M059J (cell line): Measurements from ENCODE around the gene MDM2. TPM values are rescaled to one million over a fixed set of nuclear protein-coding genes. Genes with fewer than 3 reads are reported as not detected.
"Not testable (repeated sequence)": the region's sequence is repeated elsewhere in the genome, so short reads cannot be mapped to it uniquely, and the experiment has no call there.

Source experiments
- DNase-seq: peaks from one replicate; pipeline ENCODE4 v3.0.0-alpha.2; 2012; ENCODE audit warnings: low read depth
- total RNA-seq: library from RNA; depleted of rRNA; stranded (reverse); fragments of >200 nt; shearing (Covaris generic); gene quantifications from 2 replicates; pipeline ENCODE4 v1.2.3, GENCODE V29; 2014

The MDM2 gene
- total RNA-seq, 1 experiment from 2014 or later, result 45.2 TPM

DNA sequence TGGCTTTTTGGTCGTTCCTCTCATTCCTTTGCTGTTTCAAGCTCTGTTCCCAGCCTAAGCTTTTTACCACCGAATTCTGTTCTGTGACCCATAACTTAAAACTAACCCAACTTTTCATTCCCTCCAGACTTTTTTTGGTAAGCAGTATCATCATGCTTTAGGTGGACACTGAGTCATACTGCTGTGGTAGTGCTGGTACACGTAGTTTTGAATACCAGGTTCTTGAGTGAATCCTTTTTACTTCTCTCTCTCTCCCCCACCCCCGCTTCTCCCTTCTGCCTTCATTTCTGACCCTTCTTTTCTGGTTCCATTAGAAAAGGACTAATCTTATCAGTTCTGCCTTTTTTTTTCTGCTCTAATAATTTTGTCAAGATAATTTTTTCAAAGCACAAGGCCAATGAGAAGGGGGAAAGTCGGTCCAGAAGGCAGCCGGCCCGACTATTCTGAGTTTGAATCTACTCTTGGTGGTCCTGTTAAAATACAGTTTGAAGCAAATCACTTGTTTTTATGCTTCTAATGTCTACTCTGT lies 2.3 kb upstream of the MDM2 start:
- peak; percentile 45 for DNase-seq

DNA sequence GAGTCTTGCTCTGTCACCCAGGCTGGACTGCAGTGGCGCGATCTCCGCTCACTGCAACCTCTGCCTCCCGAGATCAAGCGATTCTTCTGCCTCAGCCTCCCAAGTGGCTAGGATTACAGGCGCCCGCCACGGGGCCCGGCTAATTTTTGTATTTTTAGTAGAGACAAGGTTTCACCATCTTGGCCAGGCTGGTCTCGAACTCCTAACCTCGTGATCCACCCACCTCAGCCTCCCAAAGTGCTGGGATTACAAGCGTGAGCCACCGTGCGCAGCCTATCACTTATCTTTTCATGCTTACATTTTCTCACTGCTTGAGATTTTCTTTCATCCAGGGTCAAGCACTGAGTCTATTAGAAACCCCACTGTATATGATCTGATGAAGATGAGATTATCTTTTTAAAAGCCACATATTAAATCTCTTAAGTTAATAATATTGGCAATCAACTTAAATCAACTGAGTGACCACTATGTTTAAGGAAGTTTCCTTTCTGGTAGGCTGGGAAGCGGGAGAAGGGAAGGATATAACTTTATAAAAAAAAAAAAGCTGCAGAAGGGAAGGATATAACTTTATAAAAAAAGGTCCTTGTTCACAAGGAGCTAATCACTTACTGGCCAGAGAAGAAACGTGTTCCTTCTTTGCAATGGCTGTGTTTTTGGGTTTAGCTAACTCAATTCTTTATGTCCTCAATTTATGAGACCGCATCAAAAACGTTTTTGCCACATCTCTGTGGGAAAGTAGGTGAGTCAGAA lies 1.3 kb upstream of the MDM2 start:
- DNase-seq, result no peak

DNA sequence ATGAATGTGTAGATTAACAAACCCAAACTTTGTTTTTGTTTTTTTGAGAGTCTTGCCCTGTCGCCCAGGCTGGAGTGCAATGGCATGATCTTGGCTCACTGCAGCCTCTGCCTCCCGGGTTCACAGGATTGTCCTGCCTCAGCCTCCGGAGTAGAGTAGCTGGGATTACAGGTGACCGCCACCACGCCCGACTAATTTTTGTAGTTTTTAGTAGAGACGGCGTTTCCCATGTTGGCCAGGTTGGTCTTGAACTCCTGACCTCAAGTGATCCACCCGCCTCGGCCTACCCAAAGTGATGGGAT lies 752 bp upstream of the MDM2 start:
- not testable (repeated sequence) for DNase-seq

DNA sequence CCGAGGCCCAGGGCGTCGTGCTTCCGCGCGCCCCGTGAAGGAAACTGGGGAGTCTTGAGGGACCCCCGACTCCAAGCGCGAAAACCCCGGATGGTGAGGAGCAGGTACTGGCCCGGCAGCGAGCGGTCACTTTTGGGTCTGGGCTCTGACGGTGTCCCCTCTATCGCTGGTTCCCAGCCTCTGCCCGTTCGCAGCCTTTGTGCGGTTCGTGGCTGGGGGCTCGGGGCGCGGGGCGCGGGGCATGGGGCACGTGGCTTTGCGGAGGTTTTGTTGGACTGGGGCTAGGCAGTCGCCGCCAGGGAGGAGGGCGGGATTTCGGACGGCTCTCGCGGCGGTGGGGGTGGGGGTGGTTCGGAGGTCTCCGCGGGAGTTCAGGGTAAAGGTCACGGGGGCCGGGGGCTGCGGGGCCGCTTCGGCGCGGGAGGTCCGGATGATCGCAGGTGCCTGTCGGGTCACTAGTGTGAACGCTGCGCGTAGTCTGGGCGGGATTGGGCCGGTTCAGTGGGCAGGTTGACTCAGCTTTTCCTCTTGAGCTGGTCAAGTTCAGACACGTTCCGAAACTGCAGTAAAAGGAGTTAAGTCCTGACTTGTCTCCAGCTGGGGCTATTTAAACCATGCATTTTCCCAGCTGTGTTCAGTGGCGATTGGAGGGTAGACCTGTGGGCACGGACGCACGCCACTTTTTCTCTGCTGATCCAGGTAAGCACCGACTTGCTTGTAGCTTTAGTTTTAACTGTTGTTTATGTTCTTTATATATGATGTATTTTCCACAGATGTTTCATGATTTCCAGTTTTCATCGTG lies 612 bp downstream of the MDM2 start:
- DNase-seq, result peak; percentile 94

DNA sequence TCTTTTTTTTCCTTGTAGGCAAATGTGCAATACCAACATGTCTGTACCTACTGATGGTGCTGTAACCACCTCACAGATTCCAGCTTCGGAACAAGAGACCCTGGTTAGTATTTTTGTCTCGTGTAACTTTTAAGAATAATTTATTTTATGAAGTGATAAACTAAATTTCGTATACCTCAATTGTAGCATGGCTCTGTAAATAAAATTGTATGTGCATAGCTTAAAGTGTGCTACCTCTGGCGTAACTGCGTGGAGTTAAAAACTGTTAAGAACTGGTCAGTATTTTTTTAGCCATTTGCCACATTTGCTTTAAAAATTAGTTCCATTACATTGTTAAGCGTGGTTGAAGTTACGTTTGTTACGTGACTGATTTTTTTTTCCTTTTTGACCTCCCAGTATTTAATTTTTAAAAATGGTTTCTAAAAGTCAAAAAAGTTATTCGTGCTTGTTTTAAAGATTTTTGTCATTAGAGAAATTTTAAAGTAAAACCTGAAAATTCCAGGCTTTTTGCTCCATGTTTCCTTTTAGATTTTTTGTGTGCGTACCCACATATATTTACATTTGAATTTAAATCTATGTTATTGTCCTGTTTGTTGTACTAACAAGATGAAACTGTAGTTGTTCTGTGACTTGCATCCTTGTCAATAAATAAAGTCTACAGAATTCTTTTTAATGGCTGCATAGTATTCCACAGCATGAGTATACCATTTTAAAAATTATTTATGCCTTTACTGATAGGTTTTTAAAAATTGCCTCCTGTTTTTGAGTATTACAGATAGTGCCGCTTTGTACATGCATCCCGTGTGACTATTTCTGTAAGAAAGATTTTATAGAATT lies 1.4 kb downstream of the MDM2 start:
- no peak for DNase-seq

DNA sequence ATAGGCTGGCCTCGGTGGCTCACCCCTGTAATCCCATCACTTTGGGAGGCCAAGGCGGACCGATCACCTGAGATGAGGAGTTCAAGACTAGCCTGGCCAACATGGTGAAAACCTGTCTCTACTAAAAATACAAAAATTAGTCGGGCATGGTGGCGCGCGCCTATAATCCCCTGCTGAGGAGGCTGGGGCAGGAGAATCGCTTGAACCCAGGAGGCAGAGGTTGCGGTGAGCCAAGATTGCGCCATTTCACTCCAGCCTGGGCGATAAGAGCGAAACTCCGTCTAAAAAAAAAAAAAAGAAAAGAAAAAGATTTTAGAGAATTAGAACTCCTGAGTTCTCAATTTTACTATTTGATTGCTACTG lies 2.0 kb downstream of the MDM2 start:
- not testable (repeated sequence) for DNase-seq

DNA sequence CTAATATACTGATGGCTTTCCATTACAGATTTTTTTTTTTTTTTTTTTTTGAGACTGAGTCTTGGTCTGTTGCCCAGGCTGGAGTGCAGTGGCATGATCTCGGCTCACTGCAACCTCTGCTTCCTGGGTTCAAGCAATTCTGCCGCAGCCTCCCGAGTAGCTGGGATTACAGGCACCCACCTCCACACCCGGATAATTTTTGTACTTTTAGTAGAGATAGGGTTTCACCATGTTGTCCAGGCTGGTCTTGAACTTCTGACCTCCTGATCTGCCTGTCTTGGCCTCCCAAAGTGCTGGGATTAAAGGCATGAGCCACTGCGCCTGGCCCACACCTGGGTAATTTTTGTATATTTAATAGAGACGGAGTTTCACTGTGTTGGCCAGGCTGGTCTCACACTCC lies 3.6 kb downstream of the MDM2 start:
- DNase-seq, result not testable (repeated sequence)

DNA sequence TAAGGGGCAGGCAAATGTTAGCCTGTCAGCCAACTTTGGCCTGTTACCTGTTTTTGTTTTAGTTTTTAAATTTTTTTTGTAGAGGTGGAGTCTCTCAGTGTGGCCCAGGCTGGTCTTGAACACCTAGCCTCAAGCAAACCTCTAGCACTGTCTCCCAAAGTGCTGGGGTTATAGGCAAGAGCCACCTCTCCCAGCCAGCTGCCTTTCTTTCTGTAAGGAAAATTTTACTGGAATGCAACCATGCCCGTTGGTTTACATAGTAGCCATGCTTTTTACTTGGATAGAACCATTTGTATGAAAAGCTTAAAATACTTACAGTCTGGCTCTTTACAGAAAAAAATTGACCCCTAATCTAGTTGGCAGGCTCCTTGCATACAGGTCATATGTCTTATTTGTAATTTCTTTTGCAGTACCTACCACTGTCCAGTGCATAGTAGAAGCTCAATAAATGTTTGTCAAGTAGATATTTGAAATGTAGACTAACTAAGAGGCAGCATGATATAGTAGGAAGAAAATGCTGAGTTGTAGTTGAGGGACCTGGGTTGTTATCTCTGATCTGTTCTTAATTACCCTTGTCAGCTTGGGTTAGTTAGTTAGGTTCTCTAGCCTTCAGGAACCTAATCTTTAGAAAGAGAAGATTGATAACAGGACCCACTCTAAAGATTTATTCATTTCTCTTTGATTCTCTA lies 4.7 kb downstream of the MDM2 start:
- DNase-seq, result no peak

DNA sequence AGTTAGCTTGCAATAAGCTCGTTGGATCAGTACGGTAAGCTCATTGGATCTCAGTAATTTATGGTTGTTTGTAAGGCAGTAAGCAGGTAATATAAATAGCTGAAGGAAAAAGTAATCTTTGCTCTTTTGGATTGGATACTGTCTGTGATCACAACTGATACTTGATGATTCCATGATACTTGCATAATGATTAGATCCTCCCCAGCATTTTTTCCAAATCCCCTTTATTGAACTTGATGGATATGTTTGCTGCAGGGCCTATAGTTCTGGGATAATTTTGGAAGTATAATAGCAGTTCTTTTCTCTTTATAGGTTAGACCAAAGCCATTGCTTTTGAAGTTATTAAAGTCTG lies 5.2 kb downstream of the MDM2 start:
- DNase-seq, result no peak

DNA sequence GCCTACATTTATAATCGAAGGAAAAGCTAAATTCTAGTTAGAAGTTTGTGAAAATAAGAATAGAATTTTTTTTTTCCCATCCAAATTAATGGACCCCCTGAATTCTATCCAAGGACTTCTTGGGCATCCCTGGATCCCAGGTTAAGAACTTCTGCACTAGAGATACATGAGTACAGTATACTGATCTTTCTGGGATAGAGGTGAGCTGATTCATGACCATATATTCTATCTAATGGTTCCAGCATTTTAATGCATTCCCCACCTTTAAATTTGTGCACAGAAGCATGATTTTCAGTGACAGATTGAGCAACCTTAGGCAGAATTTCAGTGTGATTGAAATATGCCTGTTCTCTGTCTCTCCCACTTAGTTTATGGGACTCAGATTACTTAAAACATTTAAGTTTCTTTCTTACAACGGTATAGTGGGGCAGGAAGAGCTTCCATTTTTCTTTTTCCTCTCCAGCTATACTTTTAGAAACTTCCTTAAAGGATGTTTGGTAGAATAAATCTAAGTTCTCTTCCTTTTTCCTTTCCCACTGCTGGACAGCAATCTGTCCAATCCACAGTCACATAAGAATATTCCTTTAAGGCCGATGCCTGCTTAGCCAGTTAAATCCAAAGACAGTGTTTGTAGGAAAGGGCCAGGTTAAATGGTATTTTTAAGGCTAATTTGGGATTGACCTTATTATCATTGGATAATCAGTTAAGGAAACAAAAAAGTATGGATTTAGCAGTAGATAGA lies 6.7 kb downstream of the MDM2 start:
- DNase-seq, result no peak

DNA sequence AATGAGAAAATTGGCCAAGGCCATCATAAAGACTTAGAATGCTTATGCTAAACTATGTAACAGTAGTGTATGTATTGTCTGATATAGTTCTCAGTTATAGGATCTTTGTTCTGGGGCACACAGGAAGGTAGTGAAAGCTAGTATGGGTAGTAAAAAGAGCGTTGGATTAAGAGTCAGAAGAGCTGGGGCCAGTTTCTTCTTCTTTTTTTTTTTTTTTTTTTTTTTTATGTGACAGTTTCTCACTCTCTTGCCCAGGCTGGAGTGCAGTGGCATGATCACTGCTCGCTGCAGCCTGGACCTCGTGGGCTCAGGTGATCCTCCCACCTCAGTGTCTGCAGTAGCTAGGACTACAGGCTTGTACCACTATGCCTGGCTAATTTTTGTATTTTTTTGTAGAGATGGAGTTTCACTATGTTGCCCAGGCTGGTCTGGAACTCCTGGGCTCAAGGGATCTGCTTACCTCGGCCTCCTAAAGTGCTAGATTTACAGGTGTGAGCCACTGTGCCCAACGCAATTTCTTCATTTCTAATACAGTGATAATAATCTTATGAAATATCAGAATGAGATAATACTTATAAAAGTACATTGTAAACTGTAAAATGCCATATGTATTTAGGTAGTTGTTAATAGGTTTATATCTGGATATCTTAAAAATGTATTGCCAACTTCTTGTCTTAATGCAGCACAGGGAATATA lies 7.4 kb downstream of the MDM2 start:
- DNase-seq, result no peak

DNA sequence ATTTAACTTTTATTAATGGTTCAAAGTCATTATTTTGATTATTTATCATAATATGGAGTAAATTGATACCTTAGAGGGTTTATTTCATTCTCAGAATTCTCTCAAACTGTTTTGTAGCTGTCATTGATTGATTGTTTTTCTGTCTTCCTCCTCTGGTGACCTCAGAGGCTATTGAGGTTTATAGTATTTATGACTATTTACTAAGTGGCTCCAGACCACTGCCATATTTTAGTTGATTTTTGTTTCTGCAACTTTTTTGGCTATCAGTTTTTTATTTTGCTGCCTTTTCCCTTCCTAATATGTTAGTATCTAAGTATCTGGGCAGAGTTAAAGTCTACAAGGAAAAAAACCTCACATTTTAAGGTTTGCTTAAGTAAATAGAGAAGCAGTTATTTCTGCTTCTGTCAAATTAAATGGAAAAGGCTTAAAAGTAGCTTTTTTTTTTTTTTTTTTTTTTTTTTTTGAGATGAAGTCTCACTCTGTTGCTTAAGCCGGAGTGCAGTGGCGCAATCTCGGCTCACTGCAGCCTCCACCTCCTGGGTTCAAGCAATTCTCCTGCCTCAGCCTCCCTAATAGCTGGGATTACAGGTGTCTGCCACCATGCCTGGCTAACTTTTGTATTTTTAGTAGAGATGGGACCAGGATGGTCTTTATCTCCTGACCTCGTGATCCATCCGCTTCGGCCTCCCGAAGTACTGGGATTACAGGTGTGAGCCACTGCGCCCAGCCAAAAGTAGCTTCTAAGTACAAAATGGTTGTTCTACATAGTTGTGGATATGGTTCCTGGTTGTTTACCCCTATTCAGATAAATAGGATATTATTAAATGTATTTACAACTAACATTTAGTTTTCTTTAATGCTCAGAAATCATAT lies 8.2 kb downstream of the MDM2 start:
- no peak for DNase-seq

DNA sequence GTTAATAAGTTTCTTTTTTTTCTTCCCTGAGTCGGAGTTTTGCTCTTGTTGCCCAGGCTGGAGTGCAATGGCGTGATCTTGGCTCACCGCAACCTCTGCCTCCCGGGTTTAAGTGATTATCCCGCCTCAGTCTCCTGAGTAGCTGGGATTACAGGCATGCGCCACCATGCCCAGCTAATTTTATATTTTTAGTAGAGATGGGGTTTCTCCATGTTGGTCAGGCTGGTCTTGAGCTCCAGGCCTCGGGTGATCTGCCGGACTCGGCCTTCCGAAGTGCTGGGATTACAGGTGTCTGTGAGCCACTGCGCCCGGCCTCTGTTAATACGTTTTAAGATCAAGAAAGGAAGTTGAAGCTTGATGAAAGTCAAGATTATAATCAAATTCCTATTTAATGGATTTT lies 11.5 kb downstream of the MDM2 start:
- DNase-seq, result not testable (repeated sequence)

DNA sequence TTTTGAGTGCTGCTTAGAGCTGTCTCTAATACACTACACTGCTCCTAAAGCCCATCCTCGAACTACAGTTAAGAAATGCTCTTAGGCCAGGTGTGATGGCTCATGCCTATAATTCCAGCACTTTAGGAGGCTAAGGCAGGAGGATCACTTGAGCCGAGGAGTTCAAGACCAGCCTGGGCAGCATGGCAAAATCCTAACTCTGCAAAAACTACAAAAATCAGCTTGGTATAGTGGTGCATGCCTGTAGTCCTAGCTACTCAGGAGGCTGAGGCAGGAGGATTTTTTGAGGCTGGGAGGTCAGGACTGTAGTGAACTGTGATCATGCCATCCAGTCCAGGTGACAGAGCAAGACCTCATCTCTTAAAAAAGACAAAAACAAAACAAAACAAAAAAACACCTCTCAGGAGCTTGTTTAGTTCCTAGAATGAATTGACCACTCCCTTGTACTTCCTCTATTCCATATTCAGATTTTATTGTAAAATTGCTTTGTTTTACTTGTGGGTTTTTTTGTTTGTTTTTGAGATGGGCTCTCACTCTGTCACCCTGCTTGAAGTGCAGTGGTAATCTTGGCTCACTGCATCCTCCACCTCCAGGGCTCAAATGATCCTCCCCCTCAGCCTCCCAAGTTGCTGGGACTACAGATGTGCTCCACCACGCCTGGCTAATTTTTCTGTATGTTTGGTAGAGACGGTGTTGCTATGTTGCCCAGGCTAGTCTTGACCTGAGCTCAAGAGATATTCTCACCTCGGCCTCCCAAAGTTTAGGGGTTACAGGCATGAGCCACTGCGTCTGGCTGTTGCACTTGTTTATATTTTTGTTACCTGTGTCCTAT lies 13.6 kb downstream of the MDM2 start:
- no peak for DNase-seq

DNA sequence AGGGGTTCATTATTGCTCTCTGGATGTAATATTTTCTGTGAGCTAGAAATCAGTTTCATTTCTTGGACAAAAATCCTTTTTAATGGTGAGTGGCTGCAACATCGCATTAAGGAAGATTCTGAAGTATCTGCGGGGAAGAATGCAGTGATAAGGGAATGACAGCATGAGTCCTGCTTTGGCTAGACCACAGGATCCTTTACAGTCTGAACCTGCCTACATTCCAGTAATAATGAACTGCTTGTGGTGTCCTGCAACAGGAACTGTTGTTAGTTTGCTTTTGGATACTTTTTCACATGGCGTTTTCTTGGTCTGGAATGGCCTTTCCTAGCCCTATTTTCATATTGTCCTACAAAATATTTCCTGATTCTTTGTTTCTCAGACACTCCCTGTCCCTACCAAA lies 15.7 kb downstream of the MDM2 start:
- no peak for DNase-seq

DNA sequence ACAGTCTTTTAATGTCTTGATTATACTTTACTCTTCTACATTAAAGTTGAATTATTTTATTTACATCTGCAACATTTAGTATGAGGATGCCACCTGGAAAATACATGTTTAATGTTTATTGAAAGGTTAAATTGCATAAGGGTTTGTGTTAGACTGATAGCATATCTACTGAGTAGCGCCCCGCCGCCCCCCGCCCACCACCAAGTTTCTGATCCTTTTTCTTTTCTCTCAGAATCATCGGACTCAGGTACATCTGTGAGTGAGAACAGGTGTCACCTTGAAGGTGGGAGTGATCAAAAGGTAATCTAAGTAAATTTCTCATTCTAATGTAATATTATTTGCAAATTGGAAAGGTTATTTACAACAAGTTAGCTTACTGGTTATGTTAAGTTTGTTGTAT lies 16.2 kb downstream of the MDM2 start:
- DNase-seq, result no peak

DNA sequence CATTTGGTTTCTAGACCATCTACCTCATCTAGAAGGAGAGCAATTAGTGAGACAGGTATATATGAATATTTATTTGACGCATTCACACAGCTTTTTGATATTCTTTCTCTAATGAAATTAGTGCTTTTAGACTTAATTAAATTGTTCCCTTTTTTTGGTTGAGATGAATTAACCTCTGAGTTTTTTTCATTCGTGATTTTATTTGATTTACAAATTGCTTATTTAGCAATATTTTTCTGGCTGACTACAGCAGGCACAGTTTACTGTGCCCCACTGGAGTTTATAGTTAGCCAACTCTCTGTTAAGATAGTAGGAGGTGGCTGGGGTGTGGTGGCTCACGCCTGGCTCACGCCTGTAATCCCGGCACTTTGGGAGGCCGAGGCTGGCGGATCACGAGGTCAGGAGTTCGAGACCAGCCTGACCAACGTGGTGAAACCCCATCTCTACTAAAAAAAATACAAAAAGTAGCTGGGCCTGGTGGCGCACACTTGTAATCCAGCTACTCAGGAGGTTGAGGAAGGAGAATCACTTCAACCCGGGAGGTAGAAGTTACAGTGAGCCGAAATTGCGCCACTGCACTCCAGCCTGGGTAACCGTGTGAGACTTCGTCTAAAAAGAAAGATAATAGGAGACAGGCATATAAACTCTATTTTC lies 16.7 kb downstream of the MDM2 start:
- no peak for DNase-seq

DNA sequence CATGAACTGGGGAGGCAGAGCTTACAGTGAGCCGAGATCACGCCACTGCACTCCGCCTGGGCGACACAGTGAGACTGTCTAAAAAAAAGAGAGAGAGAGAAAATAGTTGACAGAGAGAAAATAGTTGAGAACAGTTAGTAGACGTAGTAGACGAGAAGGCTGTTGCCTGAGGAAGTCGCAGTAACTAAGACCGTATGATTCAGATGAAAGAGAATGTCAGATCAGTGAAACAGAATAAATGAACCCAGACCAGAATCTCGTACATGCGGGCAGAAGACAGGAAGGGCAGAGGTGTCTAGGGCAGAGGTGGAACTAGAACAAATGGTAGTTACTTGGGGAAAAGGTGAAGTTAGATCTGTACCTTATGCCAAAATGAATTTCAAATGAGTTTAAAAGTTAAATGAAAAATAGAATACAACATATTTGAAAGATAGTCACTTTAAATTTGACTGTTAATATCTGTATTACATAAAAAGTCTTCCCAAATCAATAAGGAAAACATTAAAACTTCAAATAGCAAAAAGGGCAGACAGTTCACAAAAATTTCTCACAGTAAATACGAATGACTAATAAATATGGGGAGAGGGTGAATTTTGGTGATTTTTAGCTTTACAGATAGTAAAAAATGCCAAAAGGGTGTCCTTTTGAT lies 17.7 kb downstream of the MDM2 start:
- DNase-seq, result no peak
